K562 (cell line): ENCODE results near the gene CHST13. TPM values are rescaled to one million over a fixed set of nuclear protein-coding genes. Genes with fewer than 3 reads are reported as not detected.

Experiments used
- ATAC-seq: fragments of 200-7000 bp; cut with Tn5 transposase; 3 replicates; pipeline ENCODE4 v1.9.1; 2020; ENCODE audit warnings: moderate library complexity
- BruUV-seq: library from RNA; stranded (reverse); fragments of 400-500 nt; replicated peaks from 2 replicates; lab custom pipeline; 2021; lab: Mats Ljungman, UMichigan
- CTCF ChIA-PET: fragments of 300-600 bp; formaldehyde crosslinking; extraction: SDS; loops from one replicate; lab custom pipeline; 2021; ENCODE audit warnings: low intra/inter-chr PET ratio; lab: Yijun Ruan, JAX
- POLR2A ChIA-PET: fragments of 300-600, 350-650 bp; sonication (Branson Sonifier 250); formaldehyde crosslinking; extraction: SDS; loops from one replicate; lab custom pipeline; 2021; ENCODE audit warnings: antibody characterized with exemption, inconsistent platforms; lab: Yijun Ruan, JAX
- DNase-seq, 4 experiments: peaks; one replicate each; pipeline versions ENCODE4 v3.0.0 to v3.0.0-alpha.2; 2011 to 2018; ENCODE audit warnings: low spot score in 3 of 4, mixed read lengths in 3 of 4; ENCODE audit errors: extremely low read depth in 1 of 4
- FAIRE-seq: peaks from 2 replicates; lab custom pipeline; 2011; peaks lifted over from hg19 to GRCh38; lab: Jason Lieb, UNC
- H2AFZ ChIP-seq: 2 replicates; pipeline ENCODE4 v1.6.0; 2011; ENCODE audit warnings: low read depth, low read length, control low read depth, inconsistent platforms
- H3K27ac ChIP-seq: fragments of 200-600 bp; 3 replicates; pipeline ENCODE4 v1.8.0; 2011; ENCODE audit warnings: low read depth, mild to moderate bottlenecking, control low read depth, inconsistent platforms, low read length, moderate library complexity, mixed read lengths; ENCODE audit errors: extremely low read depth
- H3K27me3 ChIP-seq, 2 experiments: fragments of 300-600 bp in 1 of 2; 2 replicates in 1 of 2; 3 replicates in 1 of 2; pipeline versions ENCODE4 v1.6.0 to v1.8.0; 2011; ENCODE audit warnings: inconsistent platforms in 2 of 2, low read length in 2 of 2, mild to moderate bottlenecking in 1 of 2, mixed read lengths in 1 of 2, moderate library complexity in 1 of 2; ENCODE audit not compliant: control insufficient read depth in 2 of 2, insufficient read depth in 2 of 2
- H3K36me3 ChIP-seq: fragments of 300-600 bp; 3 replicates; pipeline ENCODE4 v1.8.0; 2011; ENCODE audit warnings: mild to moderate bottlenecking, low read length, inconsistent platforms; ENCODE audit not compliant: control insufficient read depth, insufficient read depth
- H3K4me1 ChIP-seq, 2 experiments: fragments of 200-600 bp in 1 of 2; replicated peaks in 1 of 2; 2 replicates in 1 of 2; 3 replicates in 1 of 2; pipeline versions ENCODE4 v1.5.1 to v1.8.0; 2011; ENCODE audit warnings: inconsistent platforms in 2 of 2, low read length in 2 of 2, mild to moderate bottlenecking in 1 of 2, mixed read lengths in 1 of 2, moderate library complexity in 1 of 2; ENCODE audit not compliant: control insufficient read depth in 2 of 2, insufficient read depth in 2 of 2
- H3K4me2 ChIP-seq: 2 replicates; pipeline ENCODE4 v1.6.1; 2011; ENCODE audit warnings: low read length, control low read depth, inconsistent platforms, mixed read lengths; ENCODE audit not compliant: insufficient read depth
- H3K4me3 ChIP-seq: fragments of 200-600 bp; sonication (generic), shearing (Covaris generic); 2 replicates; pipeline ENCODE4 v1.5.1; 2016; ENCODE audit warnings: control low read depth, inconsistent platforms
- H3K79me2 ChIP-seq: fragments of 200-600 bp; 3 replicates; pipeline ENCODE4 v1.8.0; 2011; ENCODE audit warnings: low read length, inconsistent platforms; ENCODE audit not compliant: control insufficient read depth, insufficient read depth
- H3K9ac ChIP-seq, 2 experiments: 2 replicates each; pipeline versions ENCODE4 v1.6.0 to v1.6.1; 2011; ENCODE audit warnings: low read depth in 2 of 2, low read length in 2 of 2, control low read depth in 1 of 2, inconsistent platforms in 1 of 2, mild to moderate bottlenecking in 1 of 2, mixed read lengths in 1 of 2; ENCODE audit not compliant: insufficient read depth in 1 of 2
- H3K9me1 ChIP-seq: one replicate; pipeline ENCODE4 v1.6.0; 2011; ENCODE audit warnings: inconsistent platforms, mild to moderate bottlenecking, low read length, moderate library complexity; ENCODE audit not compliant: control insufficient read depth, insufficient read depth
- H3K9me3 ChIP-seq: replicated peaks from 2 replicates; pipeline ENCODE4 v1.5.1; 2011; ENCODE audit warnings: low read depth, low read length, inconsistent platforms; ENCODE audit not compliant: control insufficient read depth, insufficient read depth
- H4K20me1 ChIP-seq: replicated peaks from 2 replicates; pipeline ENCODE4 v1.6.1; 2011; ENCODE audit warnings: low read length, inconsistent platforms, mixed read lengths; ENCODE audit not compliant: control insufficient read depth, insufficient read depth
- HNRNPH1 ChIP-seq: fragments of 200-400 bp; formaldehyde crosslinking; optimal IDR thresholded peaks from 2 replicates; pipeline ENCODE3; 2017; ENCODE audit warnings: low read depth, mild to moderate bottlenecking, low read length, moderate library complexity
- WGBS: fragments of 100-300 bp; shearing (Covaris generic); methylation state at CpG from one replicate; pipeline ENCODE4 v1.1.6; 2016; ENCODE audit warnings: low coverage, mixed read lengths; ENCODE audit not compliant: insufficient coverage; ENCODE audit errors: missing lambda C conversion rate; 5-methylcytosine and 5-hydroxymethylcytosine counted together
- in situ Hi-C: fragments of 300-500 bp; cut with MboI; formaldehyde crosslinking; loops from 4 replicates; pipeline ENCODE4 v1.15.0; 2018; ENCODE audit warnings: inconsistent platforms, mixed read lengths
- intact Hi-C: fragments of 100-400 bp; cut with micrococcal nuclease; formaldehyde crosslinking; loops from 2 replicates; pipeline ENCODE4 v1.14.2; 2022
- polyA plus RNA-seq, 8 experiments: library from polyadenylated mRNA; depleted of rRNA in 4 of 8; stranded (reverse) in 5 of 8; unstranded in 3 of 8; fragments of >200 nt; fragmentation: Nextera tagmentation in 2 of 8; fragmentation: Illumina TruSeq in 1 of 8; extraction: Ambion mirVana in 2 of 8; extraction: Trizol in 1 of 8; gene quantifications; 2 replicates each; pipeline versions ENCODE4 v1.2.1 to v1.2.3, GENCODE V29; 2011 to 2014; ENCODE audit warnings: inconsistent platforms in 1 of 8, missing spikeins in 1 of 8
- total RNA-seq, 7 experiments: library from RNA; depleted of rRNA in 6 of 7; stranded (reverse); fragments of >200 nt in 6 of 7; fragmentation: Illumina TruSeq in 2 of 7; extraction: Trizol in 2 of 7; gene quantifications; 2 replicates each; pipeline versions ENCODE4 v1.2.1 to v1.2.3, GENCODE V29; 2011 to 2021; ENCODE audit warnings: low replicate concordance in 1 of 7
- TF ChIP-seq, protein P1 (sequence below): sonication (generic); formaldehyde crosslinking; IDR thresholded peaks from 2 replicates; pipeline ENCODE4 v1.8.0; 2023; ENCODE audit warnings: missing genetic modification reagents, mild to moderate bottlenecking, borderline replicate concordance

CHST13 gene
- total and polyA plus RNA-seq, 9 of the 15 experiments (the other 6 are each of a cell fraction or from before 2014, with no cell fraction given) = not detected

DNA sequence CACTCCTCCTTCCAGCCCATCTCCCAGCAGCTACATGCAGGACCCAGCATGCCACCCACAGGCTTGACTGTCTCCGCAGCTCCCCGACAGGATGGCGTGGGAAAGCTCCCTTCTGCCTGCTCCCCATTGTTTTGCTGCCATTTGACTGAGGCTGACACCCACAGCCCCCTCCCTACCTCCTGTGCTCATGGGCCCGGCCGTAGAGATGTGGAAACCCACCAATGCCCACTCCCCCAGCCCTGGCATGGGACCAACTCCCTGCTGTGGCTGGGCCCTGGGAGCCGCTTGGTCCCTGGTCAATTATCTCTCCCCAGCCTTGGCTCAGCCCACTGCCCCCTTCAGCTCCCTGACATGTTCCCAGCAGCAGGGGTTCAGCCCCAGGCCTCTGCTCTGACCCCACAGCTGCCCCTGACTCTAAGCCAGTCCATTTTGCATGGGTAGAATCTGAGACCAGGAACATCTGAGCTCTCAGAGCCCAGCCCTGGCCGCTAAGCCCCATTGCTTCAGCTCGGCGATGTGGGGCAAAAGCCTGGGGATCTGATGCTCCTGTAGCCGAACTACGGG is 26.6 kb downstream of the CHST13 start:
- H3K9ac ChIP-seq = no peak overlapping the region
- no peak overlapping the region for H3K4me3 ChIP-seq
- CTCF ChIA-PET = no interaction called here
- no peaks in the 10 kb centered on the region for H3K9me1 ChIP-seq
- H3K4me1 ChIP-seq = no peaks in the 10 kb centered on the region
- BruUV-seq = no TSS peak
- no peaks in the 10 kb centered on the region for H3K9me3 ChIP-seq
- in situ Hi-C loops (no loop called here), intact Hi-C loops (no loop called here)
- 1% methylated on average over 8 of the region's 11 CpGs for WGBS
- no peak for TF ChIP-seq HNRNPH1
- TF ChIP-seq, protein P1, sequence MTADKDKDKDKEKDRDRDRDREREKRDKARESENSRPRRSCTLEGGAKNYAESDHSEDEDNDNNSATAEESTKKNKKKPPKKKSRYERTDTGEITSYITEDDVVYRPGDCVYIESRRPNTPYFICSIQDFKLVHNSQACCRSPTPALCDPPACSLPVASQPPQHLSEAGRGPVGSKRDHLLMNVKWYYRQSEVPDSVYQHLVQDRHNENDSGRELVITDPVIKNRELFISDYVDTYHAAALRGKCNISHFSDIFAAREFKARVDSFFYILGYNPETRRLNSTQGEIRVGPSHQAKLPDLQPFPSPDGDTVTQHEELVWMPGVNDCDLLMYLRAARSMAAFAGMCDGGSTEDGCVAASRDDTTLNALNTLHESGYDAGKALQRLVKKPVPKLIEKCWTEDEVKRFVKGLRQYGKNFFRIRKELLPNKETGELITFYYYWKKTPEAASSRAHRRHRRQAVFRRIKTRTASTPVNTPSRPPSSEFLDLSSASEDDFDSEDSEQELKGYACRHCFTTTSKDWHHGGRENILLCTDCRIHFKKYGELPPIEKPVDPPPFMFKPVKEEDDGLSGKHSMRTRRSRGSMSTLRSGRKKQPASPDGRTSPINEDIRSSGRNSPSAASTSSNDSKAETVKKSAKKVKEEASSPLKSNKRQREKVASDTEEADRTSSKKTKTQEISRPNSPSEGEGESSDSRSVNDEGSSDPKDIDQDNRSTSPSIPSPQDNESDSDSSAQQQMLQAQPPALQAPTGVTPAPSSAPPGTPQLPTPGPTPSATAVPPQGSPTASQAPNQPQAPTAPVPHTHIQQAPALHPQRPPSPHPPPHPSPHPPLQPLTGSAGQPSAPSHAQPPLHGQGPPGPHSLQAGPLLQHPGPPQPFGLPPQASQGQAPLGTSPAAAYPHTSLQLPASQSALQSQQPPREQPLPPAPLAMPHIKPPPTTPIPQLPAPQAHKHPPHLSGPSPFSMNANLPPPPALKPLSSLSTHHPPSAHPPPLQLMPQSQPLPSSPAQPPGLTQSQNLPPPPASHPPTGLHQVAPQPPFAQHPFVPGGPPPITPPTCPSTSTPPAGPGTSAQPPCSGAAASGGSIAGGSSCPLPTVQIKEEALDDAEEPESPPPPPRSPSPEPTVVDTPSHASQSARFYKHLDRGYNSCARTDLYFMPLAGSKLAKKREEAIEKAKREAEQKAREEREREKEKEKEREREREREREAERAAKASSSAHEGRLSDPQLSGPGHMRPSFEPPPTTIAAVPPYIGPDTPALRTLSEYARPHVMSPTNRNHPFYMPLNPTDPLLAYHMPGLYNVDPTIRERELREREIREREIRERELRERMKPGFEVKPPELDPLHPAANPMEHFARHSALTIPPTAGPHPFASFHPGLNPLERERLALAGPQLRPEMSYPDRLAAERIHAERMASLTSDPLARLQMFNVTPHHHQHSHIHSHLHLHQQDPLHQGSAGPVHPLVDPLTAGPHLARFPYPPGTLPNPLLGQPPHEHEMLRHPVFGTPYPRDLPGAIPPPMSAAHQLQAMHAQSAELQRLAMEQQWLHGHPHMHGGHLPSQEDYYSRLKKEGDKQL (CRISPR knock-in tag) = no peak
- POLR2A ChIA-PET = interaction anchor here (0.5 to 0.6 kb wide), 3 partner anchors 46 to 131 kb away, joined by 3 to 4 read pairs (median 3); no protein-coding TSS in a partner anchor
- peaks cover 2 to 62% of the 10 kb centered on the region in 2 experiments; a peak in 3 of 5 replicates for H3K27me3 ChIP-seq
- ATAC-seq = no peak
- no peak overlapping the region for H3K4me2 ChIP-seq
- no peak overlapping the region for H2AFZ ChIP-seq
- no peaks in the 10 kb centered on the region for H3K79me2 ChIP-seq
- H3K36me3 ChIP-seq = no peaks in the 10 kb centered on the region
- FAIRE-seq = no peak
- peaks cover 4% of the 10 kb centered on the region; the same call in 1 of the 2 replicates for H4K20me1 ChIP-seq
- no peak overlapping the region for H3K27ac ChIP-seq
- DNase-seq = no peak
